Activated CD4-positive, CD25-positive, alpha-beta regulatory T cell treated with anti-CD3 and anti-CD28 coated beads, Interleukin-2, amount 50 U/mL, for 24 hours (primary cell): ENCODE results near the gene NRP2.

Experiments used
- ATAC-seq, 2 donors: fragments of 150-1000 bp; cut with Tn5 transposase; one replicate each; pipeline ENCODE4 v1.10.0; 2021; ENCODE audit warnings: mild to moderate bottlenecking in 1 of 2, moderate library complexity in 1 of 2

NRP2 gene

GRCh38 chr2:205781244-205781931, 99.1 kb downstream of the NRP2 start:
- no peak for ATAC-seq

- ATAC-seq: no peak
Measured at GRCh38 chr2:205782941-205783340, 100.6 kb downstream of the NRP2 start.

DNA sequence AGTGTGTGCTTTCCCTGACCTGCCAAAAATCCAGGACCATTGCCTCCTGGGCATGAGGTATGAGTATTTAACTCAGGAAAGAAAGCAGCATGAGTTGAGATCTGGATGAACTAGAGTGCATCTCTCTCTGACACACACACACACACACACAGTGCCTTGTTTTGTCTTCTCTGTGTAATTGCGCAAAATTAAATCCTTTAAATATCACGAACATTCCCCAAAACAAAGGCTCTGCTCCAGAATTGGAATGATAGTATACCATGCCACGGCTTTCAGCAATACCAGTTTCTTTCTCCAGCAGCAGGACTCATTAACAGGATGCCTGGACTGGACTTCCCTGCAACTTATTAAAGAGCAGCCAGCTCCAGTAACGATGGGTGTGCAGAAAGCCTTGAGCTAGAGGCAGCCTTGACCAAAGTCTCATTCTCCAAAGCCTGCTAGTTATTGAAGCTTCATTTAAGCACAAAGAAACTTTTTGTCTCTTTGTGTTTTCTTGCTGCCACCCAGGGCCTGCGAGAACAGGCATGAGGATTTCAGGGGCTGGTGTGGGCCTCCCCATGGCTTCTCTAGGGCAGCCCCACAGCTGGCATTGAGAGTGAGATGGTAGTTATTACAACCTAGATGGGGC, 101.7 kb downstream of the NRP2 start:
- no peak for ATAC-seq

GRCh38 chr2:205785507-205786260, 103.4 kb downstream of the NRP2 start:
- no peak for ATAC-seq

DNA sequence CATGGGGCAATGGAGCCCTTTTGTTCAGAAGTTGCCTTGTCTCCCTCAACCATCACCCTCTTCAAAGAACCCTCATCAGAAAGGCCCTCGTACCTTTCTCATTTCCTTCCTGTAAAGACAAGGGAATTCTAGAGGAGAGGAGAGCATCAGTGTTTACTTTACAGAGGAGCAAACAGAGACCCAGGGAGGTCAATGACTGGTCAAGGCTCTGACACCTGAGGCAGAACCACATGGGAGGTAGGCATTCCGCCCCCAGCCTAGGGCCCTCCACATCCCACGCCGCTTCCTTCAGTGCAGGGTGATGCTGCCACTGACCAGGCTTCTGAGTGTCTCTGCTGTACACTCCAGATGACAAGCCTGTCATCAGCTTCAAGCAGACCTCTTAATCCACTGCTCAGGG, 104.7 kb downstream of the NRP2 start:
- no peak for ATAC-seq

DNA sequence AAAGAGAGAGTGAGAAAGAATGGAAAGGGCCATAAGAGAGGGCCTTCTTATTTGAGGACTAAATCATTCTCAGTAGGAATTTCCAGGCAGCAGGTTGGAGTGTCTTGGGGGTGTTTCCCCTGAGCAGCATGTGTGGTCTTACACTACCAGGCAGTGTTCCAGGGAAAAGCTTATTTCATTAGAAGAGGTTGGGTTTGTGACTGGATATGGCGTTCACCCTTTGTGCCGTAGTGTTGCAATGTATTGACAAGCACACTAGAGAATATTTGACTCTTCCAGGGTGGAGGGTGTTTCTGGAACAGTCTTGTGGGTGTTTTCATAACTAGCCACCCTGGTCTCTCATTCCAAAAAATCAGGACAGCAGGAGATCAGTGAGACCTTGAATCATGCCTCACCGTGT, 105.5 kb downstream of the NRP2 start:
- no peak for ATAC-seq

- no peak for ATAC-seq
Measured at GRCh38 chr2:205789906-205790305, 107.6 kb downstream of the NRP2 start.

DNA sequence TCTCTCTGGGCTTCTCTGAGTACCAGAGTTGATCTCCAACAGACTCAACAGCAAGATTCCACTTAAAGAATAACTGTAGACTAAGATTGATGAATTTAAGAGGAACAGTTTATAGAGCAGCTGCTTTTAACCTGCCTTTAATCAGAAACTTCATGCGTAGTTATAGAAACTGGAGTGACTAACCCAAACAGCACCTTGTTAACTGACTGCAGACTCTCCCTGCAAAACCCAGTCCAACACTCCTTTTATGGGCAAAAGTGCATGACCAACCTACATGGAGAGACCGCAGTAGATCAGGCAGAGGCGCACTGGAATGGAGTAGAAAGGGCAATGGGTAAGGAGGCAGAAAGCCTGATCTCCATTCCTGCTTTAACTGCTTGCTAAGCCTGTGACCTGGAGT, 110.6 kb downstream of the NRP2 start:
- no peak for ATAC-seq

- ATAC-seq: no peak
Measured at GRCh38 chr2:205796805-205797313, 114.6 kb downstream of the NRP2 start.

DNA sequence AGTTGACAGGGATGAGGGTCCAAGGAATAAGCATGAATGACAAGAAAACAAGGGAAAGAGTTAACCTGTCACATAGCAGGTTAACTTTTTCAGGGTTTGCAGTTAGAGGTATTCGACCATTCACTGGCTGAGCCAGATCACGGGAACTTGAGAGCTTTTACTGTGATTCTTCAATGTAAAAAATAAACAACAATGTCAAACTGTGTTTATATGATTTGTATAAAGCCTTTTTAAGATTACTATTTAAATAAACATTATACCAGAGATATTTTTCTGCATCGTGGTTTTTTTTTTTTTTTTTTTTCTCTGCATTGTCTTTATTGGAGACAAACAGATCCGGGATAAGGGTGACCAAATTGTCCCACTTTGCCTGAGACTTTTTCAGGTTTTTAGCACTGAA, 115.6 kb downstream of the NRP2 start:
- no peak for ATAC-seq

- ATAC-seq: no peak
Measured at GRCh38 chr2:205800224-205800623, 117.9 kb downstream of the NRP2 start.

DNA sequence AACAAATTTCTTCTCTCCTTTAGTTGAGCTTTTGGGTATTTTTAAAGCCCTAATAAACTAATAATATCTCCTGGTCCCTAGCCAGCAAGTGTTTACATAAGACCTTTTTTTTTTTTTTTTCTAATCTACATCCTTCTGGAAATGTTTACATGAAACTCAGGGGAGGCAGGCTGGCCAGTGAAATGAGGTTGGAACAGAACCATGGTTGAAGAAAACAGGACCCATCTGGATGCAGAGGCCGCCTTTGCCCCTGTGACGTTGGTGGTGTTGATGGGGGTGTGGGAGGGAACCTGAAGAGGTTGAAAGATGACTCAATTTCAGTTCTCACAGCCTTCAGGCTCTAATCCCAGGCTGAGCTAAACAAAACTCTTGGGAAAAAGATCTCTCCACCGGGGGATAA, 118.5 kb downstream of the NRP2 start:
- no peak for ATAC-seq

GRCh38 chr2:205802065-205802464, 119.8 kb downstream of the NRP2 start:
- ATAC-seq: no peak

GRCh38 chr2:205802941-205803340, 120.6 kb downstream of the NRP2 start:
- no peak for ATAC-seq

- no peak for ATAC-seq
Measured at GRCh38 chr2:205803500-205803899, 121.2 kb downstream of the NRP2 start.

DNA sequence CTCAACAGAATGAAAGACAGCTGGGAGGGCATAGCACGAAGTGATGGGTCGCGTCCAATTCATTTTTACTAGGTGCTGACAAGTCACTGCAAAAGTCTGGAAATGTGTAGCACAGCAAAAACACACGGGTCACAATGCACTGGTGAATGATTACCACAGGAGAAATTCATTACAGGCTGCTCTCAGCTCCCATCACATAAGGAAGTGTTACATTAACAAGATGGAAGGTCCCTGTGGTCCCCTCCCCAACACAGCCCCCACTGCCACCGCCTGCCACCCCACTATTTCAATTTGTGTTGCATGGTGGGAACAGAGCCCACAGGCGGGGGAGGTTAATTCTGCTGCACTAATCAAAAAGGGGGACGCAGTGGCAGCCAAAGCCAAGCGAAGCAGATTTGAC, 122.8 kb downstream of the NRP2 start:
- ATAC-seq: no peak

GRCh38 chr2:205806143-205806905, 124.0 kb downstream of the NRP2 start:
- ATAC-seq: no peak

DNA sequence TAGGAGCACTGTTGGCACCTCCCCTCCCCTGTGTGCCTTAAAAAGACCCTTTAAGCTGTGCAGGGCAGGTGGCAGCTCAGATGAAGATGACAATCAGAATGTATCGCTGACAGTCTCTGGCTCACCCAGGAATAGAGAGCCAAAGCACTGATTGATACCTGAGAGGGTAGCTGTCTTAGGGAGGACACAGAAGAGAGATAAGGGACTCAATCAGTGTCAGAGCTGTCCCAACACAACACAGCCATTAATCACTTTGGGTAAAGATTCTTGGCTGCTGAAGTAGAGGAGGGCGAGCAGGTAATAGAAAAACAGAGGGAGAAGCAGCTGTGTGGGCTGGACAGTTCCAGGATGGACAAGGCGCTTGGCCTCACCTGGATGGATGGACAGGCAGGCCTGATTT, 124.9 kb downstream of the NRP2 start:
- ATAC-seq: no peak

DNA sequence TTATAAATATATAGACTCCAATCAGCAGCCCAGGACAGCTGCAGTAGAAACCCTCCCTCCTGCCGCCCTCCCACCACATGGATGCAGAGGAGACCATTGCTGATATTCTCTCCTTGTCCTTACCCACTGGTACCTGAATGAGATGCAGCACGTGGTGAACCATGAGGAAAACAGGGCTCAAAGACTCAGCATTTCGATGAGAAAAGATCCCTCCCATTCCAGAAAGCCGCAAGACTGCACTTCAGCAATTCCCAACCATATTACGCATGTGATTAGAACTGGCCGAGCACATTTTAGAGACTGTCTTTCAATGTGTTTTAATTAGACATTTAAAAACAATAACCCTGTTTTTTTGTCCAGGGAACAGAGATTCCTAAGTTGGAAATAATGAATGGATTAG, 125.5 kb downstream of the NRP2 start:
- no peak for ATAC-seq

GRCh38 chr2:205808486-205809121, 126.3 kb downstream of the NRP2 start:
- ATAC-seq: no peak

DNA sequence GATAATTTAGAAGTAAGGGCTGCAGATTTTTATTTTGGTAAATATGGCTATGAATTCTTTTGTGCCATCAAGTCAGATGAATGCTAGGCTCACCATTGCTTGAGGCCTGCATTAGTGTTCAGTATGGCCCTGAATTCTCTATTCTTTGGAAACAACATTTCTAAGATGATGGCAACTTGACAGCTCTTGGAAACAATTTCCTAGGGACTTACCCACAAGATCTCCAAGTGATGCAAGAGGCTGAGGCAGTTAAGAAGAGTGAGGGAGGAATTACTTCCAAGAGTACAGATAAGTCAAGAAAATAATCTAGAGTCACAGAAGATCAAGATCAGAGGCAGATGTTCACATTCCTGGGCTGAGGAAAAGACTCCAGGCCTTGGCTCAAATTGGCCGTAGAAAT, 129.1 kb downstream of the NRP2 start:
- ATAC-seq: no peak

GRCh38 chr2:205814039-205814364, 131.7 kb downstream of the NRP2 start:
- no peak for ATAC-seq

DNA sequence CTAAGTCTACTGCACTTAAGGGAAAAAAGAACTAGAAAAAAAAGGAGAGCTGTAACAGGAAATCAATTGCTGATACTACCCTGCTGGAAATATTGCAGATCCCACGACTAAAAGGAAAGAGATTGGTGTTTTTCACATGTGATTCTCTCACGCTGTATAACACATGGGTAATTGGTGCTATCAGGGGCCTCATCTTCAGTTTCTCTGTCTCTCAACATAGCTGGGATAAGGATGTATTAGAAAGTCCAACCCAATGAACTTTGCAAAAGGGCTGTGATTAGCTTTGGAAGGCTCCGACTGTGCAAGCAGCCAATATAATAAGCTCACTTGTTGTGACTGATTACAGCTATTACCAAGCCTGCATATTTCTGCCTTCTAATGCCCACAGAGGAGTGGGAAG, 133.4 kb downstream of the NRP2 start:
- ATAC-seq: no peak
